H9 (cell line): ENCODE results near the gene STX7. TPM values are rescaled to one million over a fixed set of nuclear protein-coding genes. Genes with fewer than 3 reads are reported as not detected.

ENCODE experiments used
- DNase-seq: peaks from one replicate; pipeline ENCODE4 v3.0.0-alpha.2; 2017
- H2AFZ ChIP-seq: one replicate; pipeline ENCODE4 v1.6.1; 2013; ENCODE audit warnings: mild to moderate bottlenecking, low read length, control low read depth, moderate library complexity
- H2AK5ac ChIP-seq: 2 replicates; pipeline ENCODE4 v1.6.1; 2013; ENCODE audit warnings: low read length, control low read depth, mixed read lengths; ENCODE audit not compliant: insufficient read length
- H2BK120ac ChIP-seq: one replicate; pipeline ENCODE4 v1.6.1; 2013; ENCODE audit warnings: low read depth, mild to moderate bottlenecking, low read length, control low read depth, inconsistent platforms; ENCODE audit not compliant: poor library complexity, severe bottlenecking
- H2BK12ac ChIP-seq: 2 replicates; pipeline ENCODE4 v1.6.1; 2013; ENCODE audit warnings: low read length, control low read depth, mixed read lengths, low read depth; ENCODE audit not compliant: insufficient read length
- H2BK15ac ChIP-seq: 2 replicates; pipeline ENCODE4 v1.6.1; 2013; ENCODE audit warnings: low read depth, low read length, control low read depth
- H2BK20ac ChIP-seq: one replicate; pipeline ENCODE4 v1.6.1; 2013; ENCODE audit warnings: low read depth, mild to moderate bottlenecking, low read length, control low read depth, inconsistent platforms; ENCODE audit not compliant: poor library complexity, severe bottlenecking
- H2BK5ac ChIP-seq: 2 replicates; pipeline ENCODE4 v1.6.1; 2013; ENCODE audit warnings: low read length, control low read depth, mixed read lengths; ENCODE audit not compliant: insufficient read length
- H3K14ac ChIP-seq: 2 replicates; pipeline ENCODE4 v1.6.1; 2013; ENCODE audit warnings: low read length, control low read depth; ENCODE audit not compliant: insufficient read depth
- H3K18ac ChIP-seq: 2 replicates; pipeline ENCODE4 v1.6.1; 2013; ENCODE audit warnings: low read depth, mild to moderate bottlenecking, mixed read lengths, low read length, control low read depth; ENCODE audit not compliant: insufficient read length
- H3K23ac ChIP-seq: 2 replicates; pipeline ENCODE4 v1.6.1; 2013; ENCODE audit warnings: low read length, control low read depth, mixed read lengths, low read depth; ENCODE audit not compliant: insufficient read length
- H3K23me2 ChIP-seq: 2 replicates; pipeline ENCODE4 v1.6.1; 2013; ENCODE audit warnings: low read depth, mild to moderate bottlenecking, mixed read lengths, low read length, control low read depth; ENCODE audit not compliant: insufficient read length, poor library complexity, severe bottlenecking
- H3K27ac ChIP-seq: 2 replicates; pipeline ENCODE4 v1.5.1; 2013; ENCODE audit warnings: low read length, control low read depth, mixed read lengths, low read depth; ENCODE audit not compliant: insufficient read length
- H3K27me3 ChIP-seq: 2 replicates; pipeline ENCODE4 v1.6.1; 2013; ENCODE audit warnings: low read length, control low read depth, inconsistent platforms; ENCODE audit not compliant: insufficient read depth
- H3K4ac ChIP-seq: 2 replicates; pipeline ENCODE4 v1.6.1; 2013; ENCODE audit warnings: low read depth, mild to moderate bottlenecking, control low read depth, inconsistent platforms, low read length, moderate library complexity
- H3K4me1 ChIP-seq: 2 replicates; pipeline ENCODE4 v1.6.1; 2013; ENCODE audit warnings: low read length, control low read depth, inconsistent platforms; ENCODE audit not compliant: insufficient read depth
- H3K4me2 ChIP-seq: 2 replicates; pipeline ENCODE4 v1.6.1; 2013; ENCODE audit warnings: low read length, control low read depth, mixed read lengths; ENCODE audit not compliant: insufficient read length, insufficient read depth
- H3K56ac ChIP-seq: 2 replicates; pipeline ENCODE4 v1.6.1; 2013; ENCODE audit warnings: low read depth, mild to moderate bottlenecking, mixed read lengths, low read length, control low read depth; ENCODE audit not compliant: insufficient read length
- H3K79me1 ChIP-seq: 2 replicates; pipeline ENCODE4 v1.6.1; 2013; ENCODE audit warnings: low read depth, mild to moderate bottlenecking, moderate library complexity, low read length, control low read depth, inconsistent platforms; ENCODE audit not compliant: insufficient read depth, poor library complexity, severe bottlenecking
- H3K79me2 ChIP-seq: 2 replicates; pipeline ENCODE4 v1.6.1; 2013; ENCODE audit warnings: low read length, control low read depth, inconsistent platforms; ENCODE audit not compliant: insufficient read depth
- H3K9ac ChIP-seq: 2 replicates; pipeline ENCODE4 v1.6.1; 2013; ENCODE audit warnings: low read length, control low read depth, mixed read lengths; ENCODE audit not compliant: insufficient read length; ENCODE audit errors: extremely low read depth
- H3K9me3 ChIP-seq: one replicate; pipeline ENCODE4 v1.6.1; 2013; ENCODE audit warnings: low read depth, low read length, inconsistent platforms; ENCODE audit not compliant: control insufficient read depth
- H3T11ph ChIP-seq: one replicate; pipeline ENCODE4 v1.6.1; 2013; ENCODE audit warnings: mild to moderate bottlenecking, low read length, control low read depth, inconsistent platforms
- H4K20me1 ChIP-seq: one replicate; pipeline ENCODE4 v1.6.1; 2013; ENCODE audit not compliant: control insufficient read depth, insufficient read length, insufficient read depth
- H4K5ac ChIP-seq: 2 replicates; pipeline ENCODE4 v1.6.1; 2013; ENCODE audit warnings: low read depth, mild to moderate bottlenecking, mixed read lengths, low read length, control low read depth; ENCODE audit not compliant: insufficient read length
- H4K8ac ChIP-seq: replicated peaks from 2 replicates; pipeline ENCODE4 v1.6.1; 2013; ENCODE audit warnings: low read length, control low read depth, mixed read lengths, low read depth; ENCODE audit not compliant: insufficient read length
- H4K91ac ChIP-seq: 2 replicates; pipeline ENCODE4 v1.6.1; 2013; ENCODE audit warnings: low read depth, mild to moderate bottlenecking, moderate library complexity, mixed read lengths, low read length, control low read depth; ENCODE audit not compliant: insufficient read length
- H3K27ac Mint-ChIP-seq, 3 experiments: 2 replicates in 2 of 3; 3 replicates in 1 of 3; pipeline ENCODE4 v1.8.0; 2020 to 2021; ENCODE audit warnings: mixed read lengths in 3 of 3, mild to moderate bottlenecking in 1 of 3, moderate library complexity in 1 of 3
- H3K27me3 Mint-ChIP-seq: 2 replicates; pipeline ENCODE4 v1.8.0; 2021; ENCODE audit warnings: low read depth, mild to moderate bottlenecking, moderate library complexity, mixed read lengths
- H3K36me3 Mint-ChIP-seq, 3 experiments: 2 replicates in 2 of 3; 3 replicates in 1 of 3; pipeline ENCODE4 v1.8.0; 2020 to 2021; ENCODE audit warnings: low read depth in 3 of 3, mixed read lengths in 3 of 3; ENCODE audit not compliant: insufficient read depth in 1 of 3
- H3K4me1 Mint-ChIP-seq, 2 experiments: 2 replicates each; pipeline ENCODE4 v1.8.0; 2020; ENCODE audit warnings: mixed read lengths in 2 of 2
- H3K4me3 Mint-ChIP-seq, 2 experiments: 2 replicates in 1 of 2; 3 replicates in 1 of 2; pipeline ENCODE4 v1.8.0; 2020 to 2021; ENCODE audit warnings: mild to moderate bottlenecking in 2 of 2, mixed read lengths in 2 of 2, moderate library complexity in 1 of 2
- H3K9me3 Mint-ChIP-seq, 2 experiments: 2 replicates in 1 of 2; 3 replicates in 1 of 2; pipeline ENCODE4 v1.8.0; 2020; ENCODE audit warnings: mild to moderate bottlenecking in 2 of 2, mixed read lengths in 2 of 2, moderate library complexity in 1 of 2
- WGBS: extraction: QIAGEN DNeasy Blood & Tissue Kit; methylation state at CpG from one replicate; pipeline ENCODE4 v1.1.7; 2013; ENCODE audit warnings: missing lambda C conversion rate, low lambda C conversion rate, mixed read lengths; ENCODE audit not compliant: insufficient read length; ENCODE audit errors: extremely low coverage; 5-methylcytosine and 5-hydroxymethylcytosine counted together
- total RNA-seq: library from RNA; stranded (reverse); gene quantifications from 2 replicates; pipeline ENCODE4 v1.2.1, GENCODE V29; 2021
- TF ChIP-seq, protein P1 (sequence below): fragments of 200-600 bp; sonication (generic); conservative IDR thresholded peaks from 3 replicates; pipeline ENCODE4 v1.8.0; 2021; ENCODE audit warnings: antibody characterized with exemption, mild to moderate bottlenecking

The STX7 gene
- total RNA-seq, 1 experiment from 2014 or later, result 30.0 TPM

DNA sequence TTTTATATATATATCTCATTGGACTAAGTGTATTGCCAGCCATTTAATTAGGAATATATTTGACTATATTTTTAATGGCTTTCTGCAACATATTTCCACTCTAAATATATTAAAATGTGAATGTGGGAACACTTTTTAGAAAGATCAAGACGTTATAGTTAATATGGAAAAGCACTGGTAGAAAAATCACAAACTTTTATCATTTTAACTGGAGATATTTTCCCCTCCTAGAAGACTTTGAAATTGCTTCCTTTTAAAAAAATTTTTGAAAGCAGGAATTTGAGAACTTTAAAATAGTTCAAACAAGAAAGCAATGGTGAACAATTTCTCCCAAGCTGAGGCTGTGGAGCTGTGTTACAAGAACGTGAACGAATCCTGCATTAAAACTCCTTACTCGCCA is 25.1 kb upstream of the STX7 start, which contains the start of gene TAAR9:
TSS of gene TAAR9 (plus strand) at position 301 of the 400 bp plus-strand sequence. CDS start at position 314, 13 bp downstream.
- Histone ChIP-seq H4K8ac (no peak within 1 kb of the TSS), H2BK15ac (no peak within 1 kb of the TSS), H2BK5ac (no peak within 1 kb of the TSS), H4K91ac (no peak within 1 kb of the TSS), H3K27me3 (no peaks in the 10 kb centered on the region), H4K5ac (no peak within 1 kb of the TSS), H4K20me1 (no peaks in the 10 kb centered on the region), H3K9ac (no peak within 1 kb of the TSS), H3K4me2 (no peak within 1 kb of the TSS), H2BK12ac (peak within 1 kb of the TSS; percentile 23), H2AFZ (no peak within 1 kb of the TSS), H3K4me1 (no peaks in the 10 kb centered on the region), H3K14ac (peak within 1 kb of the TSS; percentile 24; the same call in 1 of the 2 replicates), H3K56ac (no peak within 1 kb of the TSS), H2BK120ac (no peak within 1 kb of the TSS), H3K4ac (no peak within 1 kb of the TSS), H3K23ac (no peak within 1 kb of the TSS), H2BK20ac (no peak within 1 kb of the TSS), H3K9me3 (no peaks in the 10 kb centered on the region), H3K18ac (no peak within 1 kb of the TSS), H2AK5ac (no peak within 1 kb of the TSS), H3K23me2 (no peaks in the 10 kb centered on the region), H3K27ac (no peak within 1 kb of the TSS), H3K79me1 (no peaks in the 10 kb centered on the region), H3T11ph (no peak within 1 kb of the TSS), H3K79me2 (no peaks in the 10 kb centered on the region)
- Mint-ChIP-seq H3K4me1 (0 out of 4 replicates have a peak, but pooled peaks cover 0 to 2% of the 10 kb centered on the region in 2 experiments), H3K27ac (no peak within 1 kb of the TSS), H3K9me3 (peaks cover 7 to 14% of the 10 kb centered on the region in 2 experiments), H3K36me3 (peaks cover 2 to 7% (median 2%) of the 10 kb centered on the region in 3 experiments; a peak in 3 of 7 replicates), H3K27me3 (no peaks in the 10 kb centered on the region), H3K4me3 (no peak within 1 kb of the TSS)
- WGBS, result no CpG with 5 or more reads among the region's 4 CpGs
- no peak for DNase-seq
- TF ChIP-seq, protein P1, sequence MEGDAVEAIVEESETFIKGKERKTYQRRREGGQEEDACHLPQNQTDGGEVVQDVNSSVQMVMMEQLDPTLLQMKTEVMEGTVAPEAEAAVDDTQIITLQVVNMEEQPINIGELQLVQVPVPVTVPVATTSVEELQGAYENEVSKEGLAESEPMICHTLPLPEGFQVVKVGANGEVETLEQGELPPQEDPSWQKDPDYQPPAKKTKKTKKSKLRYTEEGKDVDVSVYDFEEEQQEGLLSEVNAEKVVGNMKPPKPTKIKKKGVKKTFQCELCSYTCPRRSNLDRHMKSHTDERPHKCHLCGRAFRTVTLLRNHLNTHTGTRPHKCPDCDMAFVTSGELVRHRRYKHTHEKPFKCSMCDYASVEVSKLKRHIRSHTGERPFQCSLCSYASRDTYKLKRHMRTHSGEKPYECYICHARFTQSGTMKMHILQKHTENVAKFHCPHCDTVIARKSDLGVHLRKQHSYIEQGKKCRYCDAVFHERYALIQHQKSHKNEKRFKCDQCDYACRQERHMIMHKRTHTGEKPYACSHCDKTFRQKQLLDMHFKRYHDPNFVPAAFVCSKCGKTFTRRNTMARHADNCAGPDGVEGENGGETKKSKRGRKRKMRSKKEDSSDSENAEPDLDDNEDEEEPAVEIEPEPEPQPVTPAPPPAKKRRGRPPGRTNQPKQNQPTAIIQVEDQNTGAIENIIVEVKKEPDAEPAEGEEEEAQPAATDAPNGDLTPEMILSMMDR, result no peak
